HG03103 (cell line): ENCODE results near the gene CSHL1.
"Not testable (repeated sequence)": the region's sequence is repeated elsewhere in the genome, so short reads cannot be mapped to it uniquely, and the experiment has no call there.

Source experiments
- ATAC-seq: cut with Tn5 transposase; IDR thresholded peaks from one replicate; pipeline ENCODE4 v1.9.1; 2021; ENCODE audit warnings: low read depth; ENCODE audit not compliant: unreplicated experiment

CSHL1 gene

DNA sequence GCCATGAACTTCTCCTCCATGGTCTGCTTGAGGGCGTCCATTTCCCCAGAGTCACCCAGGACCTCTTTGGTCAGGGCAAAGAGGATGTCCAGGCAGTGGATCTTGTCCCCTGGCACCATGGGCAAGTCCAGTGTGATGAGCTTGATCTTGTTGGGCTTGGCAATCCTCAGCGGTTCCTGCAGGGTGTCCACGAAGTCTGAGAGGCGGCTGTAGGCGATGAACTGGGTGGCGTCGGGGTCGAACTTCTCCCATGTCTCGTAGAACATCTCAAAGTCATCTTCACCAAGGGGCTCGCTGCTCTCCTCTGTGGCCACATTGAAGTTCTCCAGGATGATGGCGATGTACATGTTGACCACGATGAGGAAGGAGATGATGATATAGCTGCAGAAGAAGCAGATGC lies 30.1 kb upstream of the CSHL1 start:
- no peak for ATAC-seq

DNA sequence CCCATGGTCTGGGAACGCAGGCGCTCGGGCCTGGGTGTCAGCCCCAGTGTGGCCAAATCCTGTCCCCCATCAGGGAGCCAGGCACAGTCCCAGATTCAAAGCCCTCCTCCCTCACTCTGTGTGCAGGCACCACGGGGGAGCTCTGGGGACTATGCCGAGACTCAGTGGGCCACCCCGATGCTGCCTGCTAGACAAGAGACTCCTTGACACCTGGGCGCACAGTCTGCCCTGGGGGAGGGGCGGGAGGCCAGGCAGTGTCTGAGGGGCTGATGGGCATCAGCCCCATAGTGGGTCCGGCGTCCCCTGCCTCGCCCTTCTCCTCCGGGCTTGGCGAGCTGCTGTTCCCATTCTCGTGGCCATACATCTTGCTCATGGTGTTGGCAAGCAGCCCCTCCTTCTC lies 29.5 kb upstream of the CSHL1 start:
- no peak for ATAC-seq

DNA sequence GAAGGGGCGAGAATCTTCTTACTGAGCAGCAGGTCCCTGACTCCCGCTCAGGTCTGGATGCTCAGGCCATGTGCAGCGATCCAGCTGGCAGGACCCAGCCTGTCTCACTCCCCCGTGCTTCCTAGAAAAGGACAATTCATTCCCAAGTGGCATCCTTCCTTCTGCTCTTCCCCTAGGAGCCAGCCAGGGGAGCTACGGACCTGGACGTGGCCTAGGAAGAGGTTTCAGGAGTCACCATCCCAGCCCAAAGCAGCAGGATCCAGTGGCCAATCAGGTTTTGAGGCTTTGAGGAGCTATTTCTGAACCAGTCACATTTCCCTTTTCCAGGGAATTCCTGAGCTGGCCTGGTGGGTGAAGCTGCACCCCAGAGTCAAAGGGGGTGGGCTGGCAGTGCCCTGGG lies 28.8 kb upstream of the CSHL1 start:
- no peak for ATAC-seq

- ATAC-seq, result no peak
Observed at GRCh38 chr17:63939401-63939800, 28.3 kb upstream of the CSHL1 start.

DNA sequence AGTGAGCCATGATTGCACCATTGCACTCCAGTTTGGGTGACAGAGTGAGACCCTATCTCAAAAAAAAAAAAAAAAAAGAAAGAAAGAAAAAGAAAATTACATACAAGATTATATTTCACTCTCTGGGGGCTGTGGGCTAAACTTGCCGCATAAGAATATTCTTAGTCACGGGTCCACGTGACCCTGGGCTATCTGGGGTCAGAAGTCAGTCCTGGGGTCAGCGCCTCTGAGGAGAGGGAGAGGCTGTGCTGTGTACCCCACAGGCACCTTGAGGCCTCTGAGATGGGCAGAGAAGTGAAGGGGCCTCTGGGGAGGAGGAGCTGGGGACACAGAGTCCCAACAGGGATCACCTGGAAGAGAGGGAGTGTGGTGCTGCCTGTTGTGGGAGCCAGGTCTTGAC lies 26.9 kb upstream of the CSHL1 start:
- no peak for ATAC-seq

DNA sequence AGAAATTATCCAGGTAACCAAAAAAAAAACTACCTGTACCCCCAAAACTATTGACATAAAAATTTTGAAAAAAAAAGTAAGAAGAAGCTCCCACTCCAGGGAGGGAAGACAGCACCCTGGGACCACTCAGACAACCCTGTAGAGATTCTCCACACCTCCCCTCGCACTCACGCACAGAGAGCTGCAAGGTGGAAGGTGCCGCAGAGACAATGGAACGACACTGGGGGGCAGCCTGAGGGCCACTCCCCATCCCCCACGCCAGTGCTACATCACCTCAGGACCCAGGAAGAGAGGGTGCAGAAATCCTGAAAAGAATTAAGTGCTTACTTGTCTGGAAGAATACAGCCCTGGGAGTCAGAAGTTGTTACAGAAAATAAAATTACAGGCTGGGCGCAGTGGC lies 26.3 kb upstream of the CSHL1 start:
- no peak for ATAC-seq

- no peak for ATAC-seq
Observed at GRCh38 chr17:63934183-63935112, 23.4 kb upstream of the CSHL1 start.

DNA sequence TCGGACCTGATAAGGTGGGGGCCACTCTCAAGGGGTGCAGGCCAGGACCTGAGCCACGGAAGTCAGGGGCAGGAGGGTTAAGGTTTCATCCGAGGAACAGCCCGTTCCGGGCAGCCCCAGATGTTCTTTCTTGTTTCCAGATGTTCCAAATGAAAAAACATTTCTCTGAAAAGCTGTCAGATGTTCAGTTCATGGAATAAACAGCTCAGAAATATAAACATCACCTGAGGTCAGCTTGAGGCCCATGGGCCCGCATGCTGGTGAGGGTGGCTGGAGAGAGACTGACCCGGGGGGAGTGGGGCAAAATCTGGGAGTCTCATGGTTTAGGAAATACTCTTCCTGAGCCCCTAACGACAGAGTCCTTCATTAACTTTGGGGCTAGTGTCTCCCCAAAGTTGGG lies 22.5 kb upstream of the CSHL1 start:
- ATAC-seq, result no peak

DNA sequence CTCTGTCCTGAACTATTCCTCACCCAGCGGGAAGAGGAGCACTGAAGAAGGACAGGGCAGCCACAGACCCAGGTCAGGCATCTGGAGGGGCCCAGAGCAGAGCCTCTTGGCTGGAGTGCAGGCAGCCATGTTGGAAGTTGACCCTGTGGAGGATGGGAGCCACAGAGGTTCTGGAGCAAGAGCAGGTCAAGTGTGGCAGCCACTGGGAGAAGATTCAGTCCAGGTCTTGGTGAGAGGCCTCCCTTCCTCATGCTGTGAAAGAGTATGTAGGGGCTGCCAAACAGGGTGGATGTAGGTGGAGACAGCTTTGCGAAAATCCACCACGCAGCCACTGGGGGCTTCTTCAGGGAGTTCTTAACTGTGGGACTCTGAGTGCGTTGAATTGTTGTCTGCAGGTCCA lies 21.7 kb upstream of the CSHL1 start:
- no peak for ATAC-seq

- ATAC-seq, result no peak
Observed at GRCh38 chr17:63931981-63932561, 21.0 kb upstream of the CSHL1 start, which contains the start of gene CD79B. Gene CD79B, minus strand, starts transcription at chr17:63932331. Its CDS starts 70 bp downstream, at chr17:63932261.

GRCh38 chr17:63930951-63931575 lies 20.0 kb upstream of the CSHL1 start:
- ATAC-seq, result no peak

DNA sequence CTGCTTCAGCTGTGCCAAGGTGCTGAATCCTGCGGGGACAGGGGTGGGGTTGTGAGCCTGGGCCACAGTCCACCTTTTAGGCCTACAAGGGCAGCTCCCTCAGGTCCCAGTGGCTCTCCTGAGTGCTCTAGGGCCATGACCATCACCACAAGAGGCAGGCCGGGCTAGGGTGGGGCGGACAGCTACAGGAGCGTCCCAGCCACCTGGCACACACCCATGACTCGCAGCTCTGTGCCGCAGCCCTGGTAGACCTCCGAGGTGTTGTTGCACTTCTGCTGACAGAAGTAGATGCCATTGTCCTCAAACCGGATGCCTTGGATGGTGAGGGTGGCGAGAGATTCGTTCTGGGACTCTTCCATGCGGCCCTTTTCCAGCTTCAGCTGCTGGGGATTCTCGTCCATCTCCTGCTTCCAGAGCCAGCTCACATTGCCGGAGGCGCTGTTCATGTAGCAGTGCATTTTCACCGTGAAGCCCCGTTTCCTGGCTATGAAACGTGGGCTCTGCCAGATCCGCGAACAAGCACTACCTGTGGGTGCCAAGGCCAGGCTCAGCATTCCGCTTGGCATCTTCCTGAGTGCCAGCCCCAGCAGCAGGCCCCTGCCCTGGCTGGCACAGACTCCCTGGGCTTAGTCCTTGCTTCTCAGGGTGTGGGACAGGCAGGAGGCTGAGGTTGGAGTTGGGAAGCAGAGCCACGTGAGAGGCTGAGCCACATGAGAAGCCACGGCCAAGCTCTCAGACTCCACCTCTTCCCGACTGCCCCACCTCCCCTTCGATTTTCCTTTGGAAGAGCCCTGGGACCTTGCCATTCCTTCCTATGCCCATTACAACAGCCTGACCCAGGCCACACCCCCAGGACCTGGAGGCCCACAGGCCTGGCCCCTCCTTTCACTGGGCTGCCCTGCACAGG lies 19.1 kb upstream of the CSHL1 start:
- ATAC-seq, result no peak

- ATAC-seq, result no peak
Observed at GRCh38 chr17:63928966-63929695, 18.1 kb upstream of the CSHL1 start.

- no peak for ATAC-seq
Observed at GRCh38 chr17:63928172-63928666, 17.2 kb upstream of the CSHL1 start.

DNA sequence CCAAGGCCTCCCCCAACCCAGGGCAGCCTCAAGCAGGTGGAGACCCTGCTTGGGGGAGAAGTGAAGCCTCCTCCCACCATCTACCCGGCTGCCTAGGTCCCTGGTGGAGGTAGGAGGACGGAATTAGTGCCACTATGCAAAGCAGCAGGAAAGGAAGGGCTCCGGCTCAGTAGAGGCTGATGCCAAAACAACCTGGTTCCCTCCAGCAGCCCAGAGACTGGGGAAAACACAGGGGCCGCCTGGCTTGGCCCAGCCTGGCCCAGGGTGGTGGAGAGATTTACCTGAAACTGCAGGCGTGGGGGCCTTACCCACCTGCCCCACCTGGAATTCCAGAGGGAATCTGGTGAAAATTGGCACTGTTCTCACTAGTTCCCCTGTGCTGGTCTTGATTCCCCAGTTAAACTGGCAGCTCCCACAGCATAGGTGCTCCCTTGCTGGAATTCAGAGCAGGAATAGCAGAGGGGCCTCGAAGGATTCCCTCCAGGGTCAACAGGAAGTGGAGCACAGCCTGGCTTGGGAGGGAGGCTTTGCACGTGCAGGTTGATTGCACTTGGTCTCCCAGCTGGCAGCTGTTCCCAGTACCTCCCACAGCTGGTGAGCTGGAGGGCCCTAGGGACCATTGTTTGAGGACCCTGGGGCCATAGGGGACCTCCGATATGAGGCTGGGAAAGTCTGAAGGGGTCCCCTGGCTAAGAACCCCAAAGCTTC lies 16.6 kb upstream of the CSHL1 start:
- ATAC-seq, result no peak

GRCh38 chr17:63926164-63926563 lies 15.1 kb upstream of the CSHL1 start:
- no peak for ATAC-seq

- ATAC-seq, result no peak
Observed at GRCh38 chr17:63925615-63926014, 14.6 kb upstream of the CSHL1 start.

DNA sequence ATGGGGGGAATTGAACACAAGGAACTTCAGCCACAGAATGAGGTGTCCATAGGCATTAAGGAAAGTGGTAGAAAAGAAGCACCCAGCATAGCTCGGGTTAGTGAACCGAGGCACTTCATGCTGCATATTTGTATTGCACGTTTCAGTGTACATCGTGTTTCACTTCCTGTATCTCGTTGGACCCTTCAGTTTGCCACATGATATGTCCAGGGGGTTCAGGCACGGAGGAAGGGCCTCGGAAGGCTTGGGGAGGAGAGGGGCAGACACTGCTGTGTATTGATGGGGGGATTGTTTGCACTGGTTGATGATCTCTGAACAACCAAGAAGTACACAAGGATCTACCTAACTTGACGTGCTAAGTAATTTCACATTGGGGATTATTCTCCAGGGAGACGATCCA lies 11.3 kb upstream of the CSHL1 start:
- ATAC-seq, result not testable (repeated sequence)

DNA sequence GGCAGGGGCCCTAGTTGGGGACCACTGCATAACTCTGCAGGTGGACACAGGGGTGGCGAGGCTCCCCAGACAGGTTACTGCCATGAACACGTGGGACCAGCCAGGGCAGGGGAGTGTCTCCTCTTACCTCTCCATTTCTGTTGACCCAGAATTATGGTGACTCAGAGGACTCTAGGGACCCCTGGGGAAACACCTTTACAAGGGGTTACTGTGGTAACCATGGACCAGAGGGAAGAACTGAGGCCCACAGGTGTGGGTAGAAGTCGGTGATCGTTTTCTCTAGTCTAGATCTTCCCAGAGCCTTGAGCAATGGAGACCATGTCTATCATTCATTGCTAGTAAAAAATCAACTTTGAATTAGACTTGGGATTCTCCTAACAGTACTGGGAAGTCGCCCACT lies 9.7 kb upstream of the CSHL1 start:
- not testable (repeated sequence) for ATAC-seq
